HG02852 (cell line): ENCODE results near the gene BABAM2.
"Not testable (repeated sequence)": the region's sequence is repeated elsewhere in the genome, so short reads cannot be mapped to it uniquely, and the experiment has no call there.

Source experiments
- ATAC-seq: cut with Tn5 transposase; IDR thresholded peaks from one replicate; pipeline ENCODE4 v1.9.1; 2021; ENCODE audit warnings: mild to moderate bottlenecking, moderate library complexity; ENCODE audit not compliant: unreplicated experiment

The BABAM2 gene

DNA sequence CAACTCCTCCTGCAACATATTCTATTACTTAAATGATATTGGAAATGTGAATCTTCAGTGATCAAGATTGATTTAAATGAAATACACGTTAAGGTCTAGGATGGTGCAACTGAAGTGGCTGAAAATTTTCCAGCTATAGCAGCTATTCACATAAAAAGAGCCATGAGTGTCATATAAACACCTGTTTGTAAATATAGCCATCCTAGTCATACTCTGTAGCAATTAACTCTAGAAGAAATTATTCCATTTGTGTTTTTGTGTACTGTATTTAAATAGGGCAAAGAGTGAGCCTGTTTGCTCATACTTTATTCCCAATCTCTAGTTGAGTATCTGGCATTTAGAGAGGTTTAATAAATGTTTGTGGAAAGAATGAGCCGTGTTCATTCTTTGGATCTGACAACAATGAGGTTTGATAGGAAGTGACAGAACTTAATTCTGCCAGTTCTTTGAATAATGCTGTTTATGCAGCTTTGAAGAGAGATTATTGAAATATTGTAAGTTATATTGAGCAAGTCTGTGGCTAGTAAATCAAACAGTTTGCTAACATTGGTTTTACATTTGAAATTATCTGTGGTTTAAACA lies 49.7 kb downstream of the BABAM2 start:
- no peak for ATAC-seq

DNA sequence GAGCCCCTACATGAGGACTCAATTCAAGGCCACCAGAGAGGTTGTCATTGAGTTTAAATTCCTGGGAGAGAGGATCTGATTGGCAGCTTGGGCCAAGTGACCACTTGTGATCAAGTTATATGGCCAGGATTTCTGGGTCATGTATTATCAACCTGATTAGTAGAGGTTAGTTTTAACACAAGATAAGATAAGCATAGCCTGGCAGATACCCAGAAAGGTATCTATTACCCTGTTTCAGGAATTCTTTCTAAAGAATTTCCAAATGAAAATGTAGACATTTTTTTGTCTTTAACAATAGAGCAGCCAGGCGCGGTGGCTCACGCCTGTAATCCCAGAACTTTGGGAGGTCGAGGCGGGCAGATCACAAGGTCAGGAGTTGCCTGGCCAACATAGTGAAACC lies 50.5 kb downstream of the BABAM2 start:
- ATAC-seq, result no peak

DNA sequence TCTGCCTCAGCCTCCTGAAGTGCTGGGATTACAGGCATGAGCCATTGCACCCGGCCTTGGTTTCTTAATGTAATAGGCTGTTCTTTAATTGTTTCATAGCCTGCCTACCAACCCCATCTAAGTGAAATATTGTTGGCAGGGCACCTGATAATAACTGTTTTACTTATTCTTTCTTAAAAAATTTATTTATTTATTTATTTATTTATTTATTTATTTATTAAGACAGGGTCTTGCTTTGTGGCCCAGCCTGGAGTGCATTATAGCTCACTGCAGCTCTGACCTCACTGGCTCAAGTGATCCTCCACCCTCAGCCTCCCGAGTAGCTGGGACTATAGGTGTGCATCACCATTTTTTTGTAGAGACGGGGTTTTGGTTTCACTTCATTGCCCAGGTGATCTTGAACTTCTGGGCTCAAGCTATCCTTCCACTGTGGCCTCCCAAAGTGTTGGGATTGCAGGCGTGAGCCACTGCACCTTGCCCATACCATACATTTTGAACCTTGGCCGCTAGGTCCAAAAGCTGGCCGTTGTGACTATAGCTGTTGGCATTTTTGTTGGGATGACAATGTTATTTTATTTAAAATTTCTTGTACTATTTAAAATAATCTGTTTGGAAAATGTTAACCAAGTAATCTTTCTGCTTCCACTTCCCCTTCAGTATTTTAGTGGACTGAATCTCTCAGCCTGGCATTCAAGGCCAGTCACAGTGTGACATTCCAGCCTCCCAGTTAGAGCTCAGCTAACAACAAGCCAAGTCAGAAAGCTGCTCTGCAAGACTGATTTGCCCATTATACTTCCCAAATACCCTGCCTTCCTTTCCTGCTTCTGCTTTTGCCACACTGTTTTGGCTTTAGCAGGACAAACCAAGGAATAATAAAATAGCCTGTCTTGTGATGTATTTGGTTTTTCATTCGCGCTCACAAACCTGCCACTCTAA lies 52.4 kb downstream of the BABAM2 start:
- no peak for ATAC-seq

DNA sequence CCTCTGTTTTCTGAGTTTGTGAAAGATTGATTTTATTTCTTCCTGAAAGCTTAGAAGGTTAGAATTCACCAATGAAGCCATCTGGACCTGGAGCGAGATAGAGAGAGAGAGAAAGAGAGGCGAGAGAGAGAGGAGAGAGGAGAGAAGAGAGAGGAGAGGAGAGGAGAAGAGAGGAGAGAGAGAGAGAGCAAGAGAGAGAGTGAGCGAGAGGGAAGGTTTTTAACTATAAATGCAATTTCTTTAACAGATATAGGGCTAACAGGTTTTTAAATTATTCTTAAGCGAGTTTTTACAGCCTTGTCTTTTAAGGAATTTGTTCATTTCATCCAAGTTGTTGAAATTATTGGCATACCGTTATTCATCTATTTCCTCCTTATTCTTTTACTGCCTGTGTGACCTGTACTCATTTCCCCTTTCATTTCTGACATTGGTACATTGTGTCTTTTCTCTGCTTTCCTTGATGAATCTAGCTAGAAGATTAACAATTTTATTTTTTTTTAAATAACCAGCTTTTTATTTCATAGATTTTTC lies 56.1 kb downstream of the BABAM2 start:
- no peak for ATAC-seq

DNA sequence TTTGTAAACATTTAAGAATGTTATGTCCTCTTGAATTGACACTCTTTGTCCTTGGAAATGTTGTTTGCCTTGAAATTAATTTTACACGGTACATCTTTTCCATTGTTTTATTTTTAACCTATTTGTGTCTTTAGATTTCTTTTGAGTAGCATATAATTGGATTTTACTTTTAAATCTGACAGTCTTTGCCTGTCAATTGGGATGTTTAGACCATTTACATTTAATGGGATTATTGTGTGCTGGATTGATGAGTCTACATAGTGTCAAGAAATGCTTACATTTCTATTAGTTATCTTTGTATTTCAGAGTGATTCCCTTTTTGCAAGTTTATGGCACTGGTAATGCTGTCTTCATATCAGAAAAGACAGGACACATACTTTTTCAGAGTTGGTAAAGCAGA lies 61.5 kb downstream of the BABAM2 start:
- ATAC-seq, result no peak

GRCh38 chr2:27953077-27953476 lies 62.5 kb downstream of the BABAM2 start:
- ATAC-seq, result no peak

GRCh38 chr2:27954221-27954673 lies 63.7 kb downstream of the BABAM2 start:
- ATAC-seq, result no peak

DNA sequence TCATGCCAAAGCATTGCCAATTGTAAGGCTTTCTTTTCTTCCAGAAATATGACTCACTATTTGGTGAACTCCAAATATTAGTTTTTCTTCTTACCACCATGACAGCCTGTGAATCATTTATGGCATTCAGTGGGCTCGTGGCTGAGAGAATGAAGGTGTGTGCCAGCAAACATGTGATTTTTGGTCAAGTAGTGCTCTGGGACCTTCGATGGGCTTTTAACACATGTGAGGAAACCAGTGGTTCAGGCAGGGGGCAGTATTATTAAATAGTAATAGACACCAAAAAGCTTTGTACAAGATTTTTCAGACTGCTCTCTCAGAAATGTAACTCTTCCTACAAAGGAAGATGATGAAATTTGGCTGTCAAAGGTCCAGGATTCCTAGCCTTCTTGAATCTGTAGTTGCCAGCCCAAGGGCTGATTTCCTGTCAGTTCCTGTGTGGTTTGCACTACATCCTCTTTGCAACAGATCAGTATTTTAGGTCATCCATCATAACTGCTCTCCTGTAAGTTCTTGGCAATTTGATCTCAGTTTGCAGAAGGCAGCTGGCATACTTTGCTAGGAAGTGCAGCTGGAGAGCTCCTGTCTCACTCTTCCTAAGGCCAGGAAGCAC lies 64.3 kb downstream of the BABAM2 start:
- ATAC-seq, result no peak

GRCh38 chr2:27955384-27956161 lies 65.0 kb downstream of the BABAM2 start:
- ATAC-seq, result no peak

DNA sequence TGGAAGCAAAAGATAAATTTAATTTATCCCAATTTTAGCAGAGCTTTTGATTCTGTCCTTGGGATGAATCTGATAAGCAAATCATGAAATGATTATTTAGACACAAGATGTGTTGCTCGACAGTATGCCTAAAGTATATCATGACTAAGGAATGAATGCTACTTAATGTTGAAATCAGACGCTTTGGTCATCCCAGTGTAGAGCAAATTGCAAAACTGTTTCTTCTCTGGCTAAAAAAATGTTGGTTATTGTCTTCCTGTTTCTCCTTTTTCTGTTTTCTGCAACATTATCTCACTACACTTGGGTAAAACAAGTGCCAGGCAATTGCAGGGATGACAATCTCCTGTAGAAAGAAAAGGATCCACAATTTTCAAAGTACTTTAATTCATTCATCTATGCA lies 66.4 kb downstream of the BABAM2 start:
- ATAC-seq, result no peak

GRCh38 chr2:27958711-27959378 lies 68.3 kb downstream of the BABAM2 start:
- ATAC-seq, result no peak

GRCh38 chr2:27959496-27959895 lies 69.0 kb downstream of the BABAM2 start:
- no peak for ATAC-seq

DNA sequence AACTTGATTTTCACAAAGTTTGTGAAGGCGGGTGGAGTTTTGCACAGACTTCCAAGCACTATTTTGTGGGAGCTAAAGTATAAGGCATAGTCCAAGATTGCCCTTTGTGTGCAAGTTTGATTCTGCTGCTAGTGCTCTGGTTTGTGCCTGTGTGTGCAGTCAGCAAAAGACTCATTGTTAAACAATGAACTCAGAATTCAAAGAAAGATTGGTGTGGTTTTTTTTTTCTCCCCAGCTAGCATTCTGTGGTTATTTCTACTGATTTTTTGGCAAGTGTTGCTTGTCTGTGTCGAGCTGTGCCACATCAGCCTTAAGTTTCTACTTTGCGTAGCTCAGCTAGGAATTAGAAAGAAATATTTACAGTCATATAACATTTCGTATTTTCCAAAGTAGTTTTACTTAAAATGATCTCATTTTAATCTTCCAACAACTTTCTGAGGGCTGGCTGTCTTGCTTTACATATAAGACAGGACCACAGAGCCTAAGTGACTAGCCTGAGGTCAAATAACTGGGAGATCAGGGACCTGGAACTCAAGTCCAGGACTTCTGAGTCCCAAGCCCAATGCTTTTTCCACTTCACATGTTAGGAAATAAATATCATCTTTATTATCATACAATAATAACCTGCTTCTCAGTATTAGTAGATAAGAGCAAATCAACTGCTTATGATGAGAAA lies 69.8 kb downstream of the BABAM2 start:
- no peak for ATAC-seq

DNA sequence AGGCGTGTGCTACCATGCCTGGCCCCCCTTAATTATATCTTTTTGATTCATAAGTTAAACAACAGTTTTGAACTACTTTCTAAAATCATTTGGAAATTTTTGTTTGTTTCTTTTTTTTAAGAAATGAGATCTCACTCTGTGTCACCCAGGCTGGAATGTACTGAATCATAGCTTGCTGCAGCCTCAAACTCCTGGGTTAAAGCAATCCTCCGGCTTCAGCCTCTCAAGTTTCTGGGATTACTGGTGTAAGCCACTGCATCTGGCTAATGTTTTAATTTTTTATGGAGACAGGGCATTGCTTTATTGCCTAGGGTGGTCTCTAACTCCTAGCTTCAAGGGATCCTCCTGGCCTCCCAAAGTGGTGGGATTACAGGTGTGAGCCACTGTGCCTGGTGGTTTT lies 71.5 kb downstream of the BABAM2 start:
- no peak for ATAC-seq

GRCh38 chr2:27963472-27963871 lies 72.9 kb downstream of the BABAM2 start:
- no peak for ATAC-seq

GRCh38 chr2:27964067-27964466 lies 73.5 kb downstream of the BABAM2 start:
- ATAC-seq, result no peak

GRCh38 chr2:27965841-27966240 lies 75.3 kb downstream of the BABAM2 start:
- ATAC-seq, result no peak

DNA sequence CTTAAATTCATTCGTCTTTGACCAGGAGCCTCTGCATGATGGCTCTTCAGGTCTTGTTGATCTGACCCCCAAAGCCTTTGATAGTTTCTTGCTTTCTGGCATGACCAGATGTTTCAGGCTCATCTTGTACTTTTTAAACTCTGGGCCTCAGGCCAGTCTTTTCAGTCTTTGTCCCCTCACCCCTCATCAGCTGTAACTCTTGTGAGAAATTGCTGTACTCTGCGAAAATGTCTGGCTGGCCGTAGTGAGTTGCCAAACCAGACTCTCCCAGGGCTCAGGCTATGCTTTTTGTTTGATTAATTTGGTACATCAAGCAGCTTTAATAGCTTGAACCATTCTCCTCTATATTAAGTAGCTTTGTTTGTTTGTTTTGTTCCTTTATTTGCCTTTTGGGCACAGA lies 75.9 kb downstream of the BABAM2 start:
- ATAC-seq, result no peak

- ATAC-seq, result no peak
These were observed 76.5 kb downstream of the BABAM2 start for GRCh38 chr2:27967076-27967475.

GRCh38 chr2:27968045-27968444 lies 77.5 kb downstream of the BABAM2 start:
- ATAC-seq, result not testable (repeated sequence)
